HG02610 (cell line): ENCODE measurements around the gene REC8.
A peak's percentile ranks its signal among the peaks of the same experiment; 100 is the strongest.

Source experiments
- ATAC-seq: cut with Tn5 transposase; IDR thresholded peaks from one replicate; pipeline ENCODE4 v1.9.1; 2021; ENCODE audit warnings: mild to moderate bottlenecking, moderate library complexity; ENCODE audit not compliant: unreplicated experiment

Gene REC8, protein sequence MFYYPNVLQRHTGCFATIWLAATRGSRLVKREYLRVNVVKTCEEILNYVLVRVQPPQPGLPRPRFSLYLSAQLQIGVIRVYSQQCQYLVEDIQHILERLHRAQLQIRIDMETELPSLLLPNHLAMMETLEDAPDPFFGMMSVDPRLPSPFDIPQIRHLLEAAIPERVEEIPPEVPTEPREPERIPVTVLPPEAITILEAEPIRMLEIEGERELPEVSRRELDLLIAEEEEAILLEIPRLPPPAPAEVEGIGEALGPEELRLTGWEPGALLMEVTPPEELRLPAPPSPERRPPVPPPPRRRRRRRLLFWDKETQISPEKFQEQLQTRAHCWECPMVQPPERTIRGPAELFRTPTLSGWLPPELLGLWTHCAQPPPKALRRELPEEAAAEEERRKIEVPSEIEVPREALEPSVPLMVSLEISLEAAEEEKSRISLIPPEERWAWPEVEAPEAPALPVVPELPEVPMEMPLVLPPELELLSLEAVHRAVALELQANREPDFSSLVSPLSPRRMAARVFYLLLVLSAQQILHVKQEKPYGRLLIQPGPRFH

DNA sequence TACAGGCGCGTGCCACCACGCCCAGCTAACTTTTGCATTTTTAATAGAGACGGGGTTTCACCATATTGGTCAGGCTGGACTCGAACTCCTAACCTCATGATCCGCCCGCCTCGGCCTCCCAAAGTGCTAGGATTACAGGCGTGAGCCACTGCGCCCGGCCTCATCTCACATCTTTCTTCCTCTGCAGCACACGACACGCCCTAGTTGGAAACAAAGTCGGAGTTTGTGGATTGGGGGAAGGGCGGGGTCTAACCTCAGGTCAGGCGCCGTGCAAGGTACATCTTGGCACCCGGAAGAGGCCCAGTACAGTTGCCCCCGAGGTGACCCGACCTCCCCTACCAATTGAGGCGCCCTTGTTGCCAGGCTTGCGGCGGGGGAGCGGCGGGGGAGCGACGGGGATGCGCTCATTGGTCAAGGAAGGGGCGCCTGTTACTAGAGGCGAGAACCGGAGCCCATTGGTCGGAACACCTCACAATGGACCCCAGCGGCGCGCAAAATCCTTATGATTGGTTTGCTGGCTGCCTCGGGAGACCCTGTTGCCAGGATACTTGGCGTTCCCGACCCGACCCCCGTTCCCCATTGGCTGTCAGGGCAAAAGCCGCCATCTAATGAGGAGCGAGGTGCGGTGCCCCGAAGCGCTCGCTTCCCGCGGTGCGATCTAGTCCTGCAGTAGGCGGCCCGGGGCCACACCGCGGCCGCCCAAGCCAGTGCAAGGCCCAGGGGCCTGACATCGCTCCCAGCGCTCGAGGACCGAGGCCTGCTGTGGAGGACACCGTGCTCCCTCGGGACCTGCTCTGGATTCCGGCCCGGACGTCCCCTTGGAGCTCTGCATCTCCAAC, at the start of gene REC8:
REC8 (plus strand) TSS at position 659 of the 839 bp plus-strand sequence. CDS start 473 bp downstream, outside the sequence.
- ATAC-seq: peak; percentile 60

DNA sequence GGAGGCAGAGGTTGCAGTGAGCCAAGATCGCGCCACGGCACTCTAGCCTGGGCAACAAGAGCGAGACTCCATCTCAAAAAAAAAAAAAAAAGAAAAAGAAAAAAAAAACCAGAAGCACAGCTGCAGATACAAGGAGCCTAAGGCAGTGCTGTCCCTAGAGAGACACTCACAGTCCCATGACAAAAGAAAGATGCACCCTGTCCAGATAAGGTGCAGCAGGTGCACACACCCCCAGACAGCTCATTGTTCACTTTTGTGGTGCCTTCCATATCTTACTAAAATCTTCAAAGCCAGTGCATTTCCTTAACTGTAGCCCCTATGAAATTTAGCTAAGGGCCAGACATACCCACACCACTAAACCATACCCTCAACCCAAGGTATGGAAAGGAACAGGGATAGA, 49.5 kb upstream of the REC8 start:
- no peak for ATAC-seq

DNA sequence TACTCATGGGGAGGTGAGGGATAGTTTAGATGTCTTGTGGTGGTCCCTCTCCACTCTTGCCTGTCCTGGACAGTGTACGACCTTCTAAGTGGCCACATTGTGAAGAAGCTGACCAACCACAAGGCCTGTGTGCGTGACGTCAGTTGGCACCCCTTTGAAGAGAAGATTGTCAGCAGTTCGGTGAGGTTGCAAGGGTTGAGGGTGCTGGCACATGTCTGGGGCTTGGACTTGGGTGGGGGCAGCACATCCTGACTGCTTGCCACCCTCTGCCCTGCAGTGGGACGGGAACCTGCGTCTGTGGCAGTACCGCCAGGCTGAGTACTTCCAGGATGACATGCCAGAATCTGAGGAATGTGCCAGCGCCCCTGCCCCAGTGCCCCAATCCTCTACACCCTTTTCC, 49.0 kb upstream of the REC8 start:
- ATAC-seq: no peak

DNA sequence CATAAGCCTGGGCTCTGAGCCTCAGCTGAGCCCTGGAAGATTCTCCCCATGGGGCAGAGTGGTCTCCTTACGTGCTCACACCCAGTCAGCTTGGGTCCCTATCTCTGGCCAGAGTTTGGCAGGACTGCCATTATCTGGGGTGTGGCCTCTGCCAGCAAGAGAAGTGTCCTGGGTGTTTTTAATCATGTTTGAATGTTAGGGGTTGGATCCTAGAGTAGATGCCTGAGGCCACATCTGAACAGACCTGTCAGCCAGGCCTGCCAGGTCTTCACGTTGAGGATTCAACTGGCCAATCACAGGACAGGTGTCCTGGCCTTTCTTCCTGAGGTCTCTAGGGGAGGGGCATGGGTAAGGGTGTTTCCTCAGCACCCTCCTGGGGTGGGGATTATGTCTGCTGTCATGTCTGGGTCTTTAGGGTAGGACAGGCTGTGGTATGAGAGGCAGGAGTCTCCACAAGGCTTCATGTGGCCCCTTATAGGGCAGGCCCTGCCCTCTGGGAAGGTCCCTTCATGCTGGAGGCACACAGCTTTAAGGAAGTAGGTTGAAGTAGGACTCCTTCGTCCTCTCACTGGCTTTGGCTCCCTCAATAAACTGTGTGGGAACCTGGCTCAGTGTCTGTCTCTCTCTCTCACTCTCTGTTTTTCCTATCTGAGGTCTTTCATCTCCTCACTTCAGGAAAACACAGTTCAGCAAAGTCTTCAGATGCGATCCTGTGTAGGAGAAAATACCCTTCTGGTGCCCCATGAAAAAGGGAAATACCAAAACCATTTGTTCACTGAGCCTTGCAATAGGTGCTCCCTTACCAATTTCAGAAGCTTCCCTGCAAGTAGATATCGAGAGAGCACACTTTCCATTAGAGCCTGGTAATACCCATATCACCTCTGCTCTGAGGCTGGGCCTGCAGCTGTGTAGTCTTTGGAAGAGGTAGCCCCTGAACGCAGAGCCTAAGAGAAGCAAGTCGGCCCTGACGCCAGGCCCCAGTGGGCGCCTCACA, 48.2 kb upstream of the REC8 start:
- ATAC-seq: peak; percentile 81

DNA sequence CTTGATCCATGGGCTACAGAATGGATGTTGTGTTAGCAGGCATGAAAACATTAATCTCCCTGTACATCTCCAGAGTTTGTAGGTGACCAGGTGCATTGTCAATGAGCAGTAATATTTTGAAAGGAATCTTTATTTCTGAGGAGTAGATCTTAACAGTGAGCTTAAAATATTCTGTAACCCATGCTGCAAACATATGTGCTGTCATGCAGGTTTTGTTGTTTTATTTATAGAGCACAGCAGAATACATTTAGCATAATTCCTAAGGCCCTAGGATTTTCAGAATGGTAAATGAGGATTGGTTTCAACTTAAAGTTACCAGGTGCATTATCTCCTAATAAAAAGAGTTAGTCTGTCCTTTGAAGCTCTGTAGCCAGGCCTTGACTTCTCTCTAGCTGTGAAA, 44.9 kb upstream of the REC8 start:
- no peak for ATAC-seq

DNA sequence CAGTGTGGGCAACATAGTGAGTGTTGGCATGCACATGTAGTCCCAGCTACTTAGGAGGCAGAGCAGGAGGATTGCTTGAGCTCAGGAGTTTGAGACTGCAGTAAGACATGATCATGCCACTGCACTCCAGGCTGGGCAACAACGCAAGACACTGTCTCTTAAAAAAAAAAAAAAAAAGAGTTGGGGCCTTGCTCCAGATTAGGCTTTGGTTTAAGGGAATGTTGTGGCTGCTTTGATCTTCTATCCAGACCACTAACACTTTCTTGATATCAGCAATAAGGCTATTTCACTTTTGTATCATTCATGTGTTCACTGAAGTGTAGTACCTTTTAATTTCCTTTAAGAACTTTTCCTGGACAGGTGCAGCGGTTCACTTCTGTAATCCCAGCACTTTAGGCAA, 44.2 kb upstream of the REC8 start:
- ATAC-seq: no peak

DNA sequence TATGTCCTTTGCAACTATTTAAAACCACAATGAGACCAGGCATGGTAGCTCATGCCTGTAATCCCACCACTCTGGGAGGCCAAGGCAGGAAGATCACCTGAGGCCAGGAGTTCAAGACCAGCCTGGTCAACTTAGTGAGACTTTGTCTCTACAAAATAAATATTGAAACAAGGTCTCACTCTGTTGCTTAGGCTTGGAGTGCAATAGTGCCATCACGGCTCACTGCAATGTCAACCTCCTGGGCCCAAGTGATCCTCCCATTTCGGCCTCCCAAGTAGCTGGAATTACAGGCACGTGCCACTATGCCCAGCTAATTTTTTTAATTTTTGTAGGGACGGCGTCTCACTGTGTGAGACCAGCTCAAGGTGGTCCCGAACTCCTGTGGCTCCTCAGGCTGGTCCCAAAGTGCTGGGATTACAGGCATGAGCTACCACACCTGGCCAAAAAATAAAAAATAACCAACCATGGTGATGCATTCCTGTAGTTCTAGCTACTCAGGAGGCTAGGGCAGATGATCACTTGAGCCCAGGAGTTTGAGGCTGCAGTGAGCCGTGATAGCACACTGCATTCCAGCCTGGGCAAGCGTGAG, 42.4 kb upstream of the REC8 start:
- no peak for ATAC-seq

DNA sequence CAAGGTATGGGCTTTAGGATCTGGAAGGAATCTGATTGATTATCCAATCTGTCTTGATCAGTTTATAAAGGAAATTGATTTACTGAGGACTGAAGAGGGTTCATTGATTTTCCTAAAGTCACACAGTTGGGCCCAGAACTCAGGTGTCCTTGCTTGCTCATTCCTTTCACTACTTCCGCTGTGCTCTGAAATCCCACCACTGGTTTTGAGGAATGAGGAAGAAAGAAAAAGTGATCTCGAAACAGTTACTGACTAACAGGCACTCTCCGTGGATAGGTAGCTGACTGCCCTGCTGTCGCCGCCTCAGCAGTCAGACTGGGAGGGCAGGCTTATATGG, 41.5 kb upstream of the REC8 start, which contains the start of gene FITM1:
FITM1 (plus strand) TSS at position 280 of the 337 bp plus-strand sequence. CDS start 905 bp downstream, outside the sequence.
- no peak for ATAC-seq

DNA sequence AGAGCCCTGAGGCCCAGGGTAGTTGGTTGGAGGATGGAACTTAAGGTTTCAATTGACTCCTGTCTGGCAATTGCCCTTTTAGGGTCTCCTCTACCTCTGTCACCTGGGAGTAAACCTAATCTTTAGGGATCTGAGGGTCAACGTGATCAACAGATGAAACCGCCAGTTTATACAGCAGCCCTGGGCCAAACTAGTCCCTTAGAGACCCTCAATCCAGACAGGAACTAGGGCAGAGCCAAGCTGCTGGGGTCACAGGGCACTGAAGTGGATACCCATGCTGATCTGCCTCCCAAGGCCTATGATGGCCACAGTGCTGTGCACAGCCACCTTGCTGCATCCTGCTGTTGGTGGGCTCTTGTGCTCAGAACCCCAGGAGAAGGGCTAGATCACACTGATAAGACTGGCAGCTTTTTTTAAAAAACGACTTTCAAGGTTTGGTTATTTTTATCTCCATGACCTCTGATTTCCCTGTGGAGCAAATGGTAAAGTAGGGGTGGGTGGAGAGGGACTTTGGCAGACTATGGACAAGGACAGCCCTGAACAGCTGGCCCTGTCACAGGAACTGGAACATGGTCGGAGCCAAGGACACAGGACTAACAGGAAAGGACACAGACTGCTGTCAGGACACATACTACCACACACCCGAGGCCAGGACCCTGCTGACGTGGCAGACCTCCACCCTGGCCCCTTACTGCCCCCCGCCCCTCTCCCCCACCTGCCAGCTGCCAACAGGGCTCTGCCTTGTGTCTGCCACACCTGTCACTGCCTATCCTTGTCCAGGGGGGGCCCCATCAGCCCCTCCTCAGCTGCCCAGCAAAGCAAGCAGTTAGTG, 40.9 kb upstream of the REC8 start:
- ATAC-seq: no peak

DNA sequence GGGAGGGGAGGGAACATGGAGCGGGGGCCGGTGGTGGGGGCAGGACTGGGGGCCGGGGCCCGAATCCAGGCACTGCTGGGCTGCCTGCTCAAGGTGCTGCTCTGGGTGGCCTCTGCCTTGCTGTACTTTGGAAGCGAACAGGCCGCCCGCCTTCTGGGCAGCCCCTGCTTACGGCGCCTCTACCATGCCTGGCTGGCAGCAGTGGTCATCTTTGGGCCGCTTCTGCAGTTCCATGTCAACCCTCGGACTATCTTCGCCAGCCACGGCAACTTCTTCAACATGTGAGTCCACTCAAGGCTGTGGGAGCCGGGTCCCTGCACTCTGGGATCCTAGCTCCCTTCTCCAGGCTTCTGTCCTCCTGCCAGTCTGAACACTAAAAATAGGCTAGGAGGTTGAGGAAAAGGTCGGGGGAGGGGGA, 40.3 kb upstream of the REC8 start:
- ATAC-seq: no peak

DNA sequence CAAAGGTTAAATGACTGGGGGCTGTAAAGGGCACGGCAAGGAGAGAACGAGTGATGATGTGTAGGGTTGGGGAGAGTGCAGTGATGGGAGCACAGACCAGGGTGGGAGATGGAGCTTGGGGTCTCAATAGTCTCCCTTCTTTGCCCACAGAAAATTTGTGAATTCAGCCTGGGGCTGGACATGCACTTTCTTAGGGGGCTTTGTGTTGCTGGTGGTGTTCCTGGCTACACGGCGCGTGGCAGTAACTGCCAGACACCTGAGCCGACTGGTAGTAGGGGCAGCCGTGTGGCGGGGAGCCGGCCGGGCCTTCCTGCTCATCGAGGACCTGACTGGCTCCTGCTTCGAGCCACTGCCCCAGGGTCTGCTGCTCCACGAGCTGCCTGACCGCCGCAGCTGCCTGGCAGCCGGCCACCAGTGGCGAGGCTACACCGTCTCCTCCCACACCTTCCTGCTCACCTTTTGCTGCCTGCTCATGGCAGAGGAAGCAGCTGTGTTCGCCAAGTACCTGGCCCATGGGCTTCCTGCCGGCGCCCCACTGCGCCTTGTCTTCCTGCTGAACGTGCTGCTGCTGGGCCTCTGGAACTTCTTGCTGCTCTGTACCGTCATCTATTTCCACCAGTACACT, 39.7 kb upstream of the REC8 start:
- ATAC-seq: no peak

DNA sequence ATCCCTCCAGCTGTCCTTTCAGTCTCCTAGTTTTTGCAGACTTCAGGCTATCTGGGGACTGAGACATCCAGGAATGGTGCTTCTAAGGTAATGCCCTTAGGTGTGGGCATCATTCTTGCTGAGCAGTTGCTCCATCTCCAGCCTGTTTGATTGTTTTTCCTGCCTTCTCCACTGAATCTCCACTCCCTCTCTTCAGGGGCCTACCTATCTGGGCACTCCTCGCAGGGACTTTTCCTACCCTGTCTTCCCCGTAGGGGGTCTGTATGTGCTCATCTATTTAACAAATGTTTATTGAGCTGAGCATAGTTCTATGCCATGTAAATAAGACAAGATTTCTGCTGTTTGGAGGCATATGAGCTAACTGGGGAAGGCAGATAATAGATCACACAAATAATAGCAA, 38.9 kb upstream of the REC8 start:
- ATAC-seq: no peak

DNA sequence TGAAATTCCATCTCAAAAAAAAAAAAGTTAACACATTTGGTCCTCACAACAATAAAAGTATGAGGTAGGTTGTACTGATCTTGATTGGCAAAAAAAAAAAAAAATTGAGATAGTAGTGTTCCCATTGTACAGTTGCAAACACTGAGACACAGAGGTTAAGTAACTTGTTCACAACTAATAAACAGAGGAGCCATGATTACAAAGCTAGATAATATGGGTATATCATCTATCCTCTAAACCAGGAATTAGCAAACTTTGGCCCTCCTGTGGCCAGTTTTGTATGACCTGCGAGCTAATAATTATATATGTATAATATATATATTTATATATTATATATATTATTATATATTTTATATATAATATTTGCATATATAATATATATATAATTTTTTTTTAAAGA, 38.1 kb upstream of the REC8 start:
- ATAC-seq: no peak

DNA sequence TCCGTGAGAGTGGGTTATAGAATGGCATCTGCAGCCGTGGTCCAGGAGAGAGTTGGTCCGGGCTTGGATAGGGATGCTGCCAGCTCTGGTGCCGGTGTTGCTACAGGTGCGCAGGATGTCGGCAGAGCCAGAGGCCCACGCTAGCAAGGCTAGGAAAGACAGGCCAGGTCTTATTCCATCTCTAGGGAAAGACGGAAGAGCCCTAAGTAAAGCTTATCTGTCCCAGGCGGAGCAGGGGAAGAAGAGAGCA, 36.4 kb upstream of the REC8 start:
- ATAC-seq: peak; percentile 1

DNA sequence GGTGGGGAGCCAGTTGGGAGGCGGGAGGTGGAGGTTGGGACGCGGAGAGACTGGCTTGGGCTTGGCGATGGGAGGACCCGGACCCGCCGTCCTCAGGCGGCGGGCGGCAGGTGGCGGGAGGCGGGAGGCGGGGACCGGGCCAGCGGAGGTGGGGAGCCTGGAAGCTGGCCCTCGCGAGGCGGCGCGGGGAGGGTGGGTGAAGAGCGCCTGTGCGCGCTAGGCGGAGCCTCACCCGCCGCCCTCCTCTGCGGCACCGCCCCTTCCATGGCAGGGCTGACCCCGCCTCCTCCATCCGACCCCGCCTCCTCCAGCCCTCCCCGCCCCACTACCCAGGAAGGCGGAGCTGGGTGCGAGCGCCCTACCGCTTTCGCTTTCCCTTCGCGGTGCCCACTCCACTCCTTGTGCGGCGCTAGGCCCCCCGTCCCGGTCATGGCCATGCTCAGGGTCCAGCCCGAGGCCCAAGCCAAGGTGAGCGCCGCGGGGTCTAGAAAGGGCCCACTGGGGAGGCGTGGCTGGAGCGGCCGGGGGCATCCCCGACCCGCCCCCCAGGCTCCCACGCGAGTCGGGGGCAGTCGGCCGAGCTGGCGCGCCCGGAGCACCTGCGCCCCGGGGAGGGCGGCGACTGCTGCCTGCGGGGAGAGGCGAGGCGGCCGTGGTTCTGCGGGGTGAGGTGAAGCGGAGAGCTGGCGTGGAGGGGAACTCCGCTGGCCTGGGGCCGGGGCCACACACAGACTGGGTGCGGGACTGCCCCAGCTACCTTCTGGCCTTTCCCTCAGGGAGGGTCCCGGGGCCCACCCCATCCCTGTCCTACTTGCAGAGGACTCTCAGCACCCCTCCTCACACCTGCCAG, 35.8 kb upstream of the REC8 start, which contains the start of gene PSME1:
PSME1 (plus strand) TSS at position 361 of the 850 bp plus-strand sequence; CDS start at position 430, 69 bp downstream.
- peak; percentile 87 for ATAC-seq

DNA sequence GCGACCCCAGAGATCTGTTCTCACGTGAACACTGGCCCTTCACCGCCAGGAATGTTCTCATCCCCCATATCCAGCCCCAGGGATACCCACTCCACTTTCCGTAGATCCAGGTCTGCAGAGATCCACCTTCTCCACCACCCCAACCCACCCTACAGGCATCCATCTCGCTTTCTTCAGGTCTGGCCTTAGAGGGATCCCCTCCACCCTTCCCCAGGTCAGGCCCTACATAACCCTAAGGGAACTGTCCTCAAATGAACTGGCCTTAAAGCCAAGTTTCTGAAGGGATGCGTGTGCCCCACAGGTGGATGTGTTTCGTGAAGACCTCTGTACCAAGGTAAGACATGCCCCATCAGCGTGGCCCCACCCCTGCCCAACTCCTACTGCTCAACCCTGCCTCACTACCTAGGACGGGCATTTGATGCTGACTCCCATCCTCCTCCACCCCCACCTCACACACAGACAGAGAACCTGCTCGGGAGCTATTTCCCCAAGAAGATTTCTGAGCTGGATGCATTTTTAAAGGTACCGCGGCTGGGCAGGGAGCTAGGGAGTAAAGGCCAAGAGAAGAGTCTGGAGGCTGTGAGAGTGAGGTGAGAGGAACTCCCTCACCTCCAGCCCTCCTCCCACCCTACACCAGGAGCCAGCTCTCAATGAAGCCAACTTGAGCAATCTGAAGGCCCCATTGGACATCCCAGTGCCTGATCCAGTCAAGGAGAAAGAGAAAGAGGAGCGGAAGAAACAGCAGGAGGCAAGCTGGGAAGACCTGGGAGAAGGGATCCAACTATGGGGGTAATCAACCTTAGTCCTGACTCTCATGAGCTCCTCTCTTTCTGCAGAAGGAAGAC, 35.0 kb upstream of the REC8 start:
- no peak for ATAC-seq
